Measurements from ENCODE around the gene TNXB. TPM values are rescaled to one million over a fixed set of nuclear protein-coding genes. Genes with fewer than 3 reads are reported as not detected.
"Not testable (repeated sequence)": the region's sequence is repeated elsewhere in the genome, so short reads cannot be mapped to it uniquely, and the experiment has no call there.

The TNXB gene
- total RNA-seq, 1 donor from 2014 or later = 10.3 TPM

- TF ChIP-seq CTCF (IDR thresholded peaks at IDR 0.05; ENCODE audit: unreplicated experiment) = no peak
- no peak overlapping the region for H3K27ac Mint-ChIP-seq
- no peaks in the 10 kb centered on the region for H3K9me3 Mint-ChIP-seq (ENCODE audit: low read depth)
- DNase-seq (ENCODE audit: low spot score, unreplicated experiment) = no peak
- H3K36me3 Mint-ChIP-seq (ENCODE audit: insufficient read depth) = peaks cover 4% of the 10 kb centered on the region
- peaks cover 24% of the 10 kb centered on the region for H3K4me1 Mint-ChIP-seq (ENCODE audit: low read depth)
- peaks cover 13% of the 10 kb centered on the region for H3K27me3 Mint-ChIP-seq
- no peak overlapping the region for H3K4me3 Mint-ChIP-seq (ENCODE audit: low read depth)
These were observed 40.1 kb upstream of the TNXB start for GRCh38 chr6:32149092-32149755.

- DNase-seq (ENCODE audit: low spot score, unreplicated experiment) = no peak
- H3K4me1 Mint-ChIP-seq (ENCODE audit: low read depth) = peaks cover 21% of the 10 kb centered on the region
- peaks cover 4% of the 10 kb centered on the region for H3K36me3 Mint-ChIP-seq (ENCODE audit: insufficient read depth)
- no peak for TF ChIP-seq CTCF (IDR thresholded peaks at IDR 0.05; ENCODE audit: unreplicated experiment)
- no peaks in the 10 kb centered on the region for H3K9me3 Mint-ChIP-seq (ENCODE audit: low read depth)
- no peak overlapping the region for H3K27ac Mint-ChIP-seq
- no peak overlapping the region for H3K4me3 Mint-ChIP-seq (ENCODE audit: low read depth)
- peaks cover 13% of the 10 kb centered on the region for H3K27me3 Mint-ChIP-seq
These were observed 39.4 kb upstream of the TNXB start for GRCh38 chr6:32148289-32149091.

- peaks cover 4% of the 10 kb centered on the region for H3K36me3 Mint-ChIP-seq (ENCODE audit: insufficient read depth)
- TF ChIP-seq CTCF (IDR thresholded peaks at IDR 0.05; ENCODE audit: unreplicated experiment) = no peak
- H3K4me3 Mint-ChIP-seq (ENCODE audit: low read depth) = no peak overlapping the region
- H3K9me3 Mint-ChIP-seq (ENCODE audit: low read depth) = no peaks in the 10 kb centered on the region
- no peak for DNase-seq (ENCODE audit: low spot score, unreplicated experiment)
- no peak overlapping the region for H3K27ac Mint-ChIP-seq
- peaks cover 13% of the 10 kb centered on the region for H3K27me3 Mint-ChIP-seq
- H3K4me1 Mint-ChIP-seq (ENCODE audit: low read depth) = peaks cover 14% of the 10 kb centered on the region
These were observed 38.4 kb upstream of the TNXB start for GRCh38 chr6:32147401-32148132.

- peaks cover 4% of the 10 kb centered on the region for H3K36me3 Mint-ChIP-seq (ENCODE audit: insufficient read depth)
- H3K4me3 Mint-ChIP-seq (ENCODE audit: low read depth) = no peak overlapping the region
- H3K9me3 Mint-ChIP-seq (ENCODE audit: low read depth) = no peaks in the 10 kb centered on the region
- H3K27ac Mint-ChIP-seq = peak overlapping the region; percentile 7
- no peak for DNase-seq (ENCODE audit: low spot score, unreplicated experiment)
- H3K4me1 Mint-ChIP-seq (ENCODE audit: low read depth) = peaks cover 12% of the 10 kb centered on the region
- peaks cover 13% of the 10 kb centered on the region for H3K27me3 Mint-ChIP-seq
- no peak for TF ChIP-seq CTCF (IDR thresholded peaks at IDR 0.05; ENCODE audit: unreplicated experiment)
These were observed 37.5 kb upstream of the TNXB start for GRCh38 chr6:32146687-32147086.

GRCh38 chr6:32146287-32146686 lies 37.1 kb upstream of the TNXB start:
- no peak overlapping the region for H3K4me3 Mint-ChIP-seq (ENCODE audit: low read depth)
- H3K27ac Mint-ChIP-seq = peak overlapping the region; percentile 7

GRCh38 chr6:32144238-32144637 lies 35.1 kb upstream of the TNXB start:
- not testable (repeated sequence) for H3K27ac Mint-ChIP-seq; H3K27me3 Mint-ChIP-seq; H3K9me3 Mint-ChIP-seq (ENCODE audit: low read depth); H3K36me3 Mint-ChIP-seq (ENCODE audit: insufficient read depth); H3K4me3 Mint-ChIP-seq (ENCODE audit: low read depth); DNase-seq (ENCODE audit: low spot score, unreplicated experiment)
- H3K4me1 Mint-ChIP-seq (ENCODE audit: low read depth) = peaks cover 17% of the 10 kb centered on the region

More at GRCh38 chr6:32146287-32146686, 37.1 kb upstream of the TNXB start:
- H3K9me3 Mint-ChIP-seq (ENCODE audit: low read depth) = no peaks in the 10 kb centered on the region
- peaks cover 4% of the 10 kb centered on the region for H3K36me3 Mint-ChIP-seq (ENCODE audit: insufficient read depth)
- no peak for TF ChIP-seq CTCF (IDR thresholded peaks at IDR 0.05; ENCODE audit: unreplicated experiment)
- DNase-seq (ENCODE audit: low spot score, unreplicated experiment) = no peak
- peaks cover 12% of the 10 kb centered on the region for H3K27me3 Mint-ChIP-seq
- H3K4me1 Mint-ChIP-seq (ENCODE audit: low read depth) = peaks cover 12% of the 10 kb centered on the region
